ENCODE measurements around the gene CTNND2.

CTNND2 gene

DNA sequence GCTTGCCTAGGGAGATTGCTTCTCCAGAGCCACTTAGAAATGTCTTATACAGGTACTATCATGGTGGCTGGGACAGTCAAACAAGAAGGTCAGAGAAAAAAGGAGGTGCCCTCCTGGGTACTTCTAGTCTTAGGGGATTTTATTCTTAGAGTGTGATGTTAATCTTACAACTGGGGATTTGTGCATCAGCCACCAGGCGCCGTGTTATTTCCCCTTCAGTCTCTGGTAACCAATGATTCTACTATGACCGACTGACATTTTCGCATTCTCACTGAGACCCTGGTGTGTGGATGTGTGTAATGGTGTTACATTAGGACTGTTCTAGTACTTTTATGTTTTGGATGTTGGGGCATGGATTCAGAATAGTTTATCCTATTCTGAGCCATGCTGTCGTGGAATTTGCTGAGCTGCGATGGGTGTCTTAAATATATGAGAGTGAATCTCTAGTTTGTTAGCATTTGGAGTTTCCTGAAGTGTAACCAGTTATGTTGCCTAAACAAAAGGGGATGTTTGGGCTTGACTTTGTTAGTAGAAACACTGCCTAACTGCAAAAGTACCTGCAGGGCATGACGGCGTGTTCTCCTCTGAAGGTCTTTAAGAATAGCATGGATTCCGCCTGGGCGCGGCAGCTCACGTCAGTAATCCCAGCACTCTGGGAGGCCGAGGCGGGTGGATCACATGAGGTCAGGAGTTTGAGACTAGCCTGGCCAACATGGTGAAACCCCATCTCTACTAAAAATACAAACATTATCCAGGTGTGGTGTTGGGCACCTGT, 968.0 kb downstream of the CTNND2 start:
- TF ChIP-seq, protein P1, sequence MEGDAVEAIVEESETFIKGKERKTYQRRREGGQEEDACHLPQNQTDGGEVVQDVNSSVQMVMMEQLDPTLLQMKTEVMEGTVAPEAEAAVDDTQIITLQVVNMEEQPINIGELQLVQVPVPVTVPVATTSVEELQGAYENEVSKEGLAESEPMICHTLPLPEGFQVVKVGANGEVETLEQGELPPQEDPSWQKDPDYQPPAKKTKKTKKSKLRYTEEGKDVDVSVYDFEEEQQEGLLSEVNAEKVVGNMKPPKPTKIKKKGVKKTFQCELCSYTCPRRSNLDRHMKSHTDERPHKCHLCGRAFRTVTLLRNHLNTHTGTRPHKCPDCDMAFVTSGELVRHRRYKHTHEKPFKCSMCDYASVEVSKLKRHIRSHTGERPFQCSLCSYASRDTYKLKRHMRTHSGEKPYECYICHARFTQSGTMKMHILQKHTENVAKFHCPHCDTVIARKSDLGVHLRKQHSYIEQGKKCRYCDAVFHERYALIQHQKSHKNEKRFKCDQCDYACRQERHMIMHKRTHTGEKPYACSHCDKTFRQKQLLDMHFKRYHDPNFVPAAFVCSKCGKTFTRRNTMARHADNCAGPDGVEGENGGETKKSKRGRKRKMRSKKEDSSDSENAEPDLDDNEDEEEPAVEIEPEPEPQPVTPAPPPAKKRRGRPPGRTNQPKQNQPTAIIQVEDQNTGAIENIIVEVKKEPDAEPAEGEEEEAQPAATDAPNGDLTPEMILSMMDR (IDR thresholded peaks at IDR 0.05; ENCODE audit: control insufficient read depth, extremely low read depth, insufficient read depth), result no peak

GRCh38 chr5:10935536-10935935, 968.7 kb downstream of the CTNND2 start:
- no peak for DNase-seq (ENCODE audit: low read depth)
- TF ChIP-seq, protein P1 (IDR thresholded peaks at IDR 0.05; ENCODE audit: control insufficient read depth, extremely low read depth, insufficient read depth), result no peak
- H3K4me3 ChIP-seq (ENCODE audit: low read depth, low read length), result no peak overlapping the region

More for the DNA sequence above, 968.0 kb downstream of the CTNND2 start:
- no peak overlapping the region for H3K4me3 ChIP-seq (ENCODE audit: low read depth, low read length)
- no peak for DNase-seq (ENCODE audit: low read depth)

DNA sequence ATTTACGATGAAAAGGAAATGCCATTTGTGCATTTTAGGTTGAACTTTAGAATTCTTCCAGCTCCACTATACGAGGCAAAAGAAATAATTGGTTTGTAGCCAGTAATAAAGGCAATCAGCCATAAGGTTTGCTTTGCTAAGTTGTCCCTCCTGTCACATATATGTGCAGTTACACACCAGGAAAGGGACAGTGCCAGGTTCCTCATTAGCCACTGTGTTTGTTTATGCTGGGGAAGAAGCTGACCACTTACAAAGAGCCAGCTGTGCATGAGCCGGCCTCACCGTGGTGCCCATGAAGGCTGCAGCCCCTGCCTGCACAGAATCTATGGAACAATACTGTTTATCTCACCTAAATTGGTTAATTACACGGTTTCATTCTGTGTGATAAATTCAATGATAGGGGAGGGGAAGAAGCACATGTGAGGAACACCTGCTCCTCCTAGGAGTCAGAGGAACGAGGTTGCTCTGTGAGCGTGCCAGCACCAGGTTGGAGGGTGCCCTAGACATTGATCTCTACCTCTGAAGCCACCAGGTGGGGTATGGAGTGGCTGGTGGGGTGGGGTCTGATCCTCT, 969.4 kb downstream of the CTNND2 start:
- no peak overlapping the region for H3K4me3 ChIP-seq (ENCODE audit: low read depth, low read length)
- no peak for DNase-seq (ENCODE audit: low read depth)
- TF ChIP-seq, protein P1 (IDR thresholded peaks at IDR 0.05; ENCODE audit: control insufficient read depth, extremely low read depth, insufficient read depth), result no peak

GRCh38 chr5:10933121-10933520, 971.1 kb downstream of the CTNND2 start:
- TF ChIP-seq, protein P1 (IDR thresholded peaks at IDR 0.05; ENCODE audit: control insufficient read depth, extremely low read depth, insufficient read depth), result no peak
- no peak for DNase-seq (ENCODE audit: low read depth)

DNA sequence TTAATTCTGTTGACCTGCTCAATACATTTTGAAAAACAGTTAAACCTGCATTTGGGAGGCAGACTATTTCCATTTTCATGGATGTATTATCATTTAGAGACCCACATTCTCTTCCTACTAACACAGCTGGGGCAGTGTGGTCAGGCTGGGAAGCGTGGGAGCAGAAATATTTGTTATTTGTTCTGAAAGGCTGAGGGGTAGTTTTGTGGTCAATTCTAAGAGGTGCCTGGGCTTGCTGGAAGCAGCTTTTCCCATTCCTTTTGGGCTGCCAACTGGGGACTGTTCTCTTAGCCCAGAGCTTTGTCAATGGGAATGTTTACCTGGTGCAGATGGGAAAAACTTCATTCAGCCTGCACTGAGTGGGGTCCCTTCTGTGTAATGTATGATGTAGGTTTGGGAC, 971.8 kb downstream of the CTNND2 start:
- DNase-seq (ENCODE audit: low read depth), result no peak
- TF ChIP-seq, protein P1 (IDR thresholded peaks at IDR 0.05; ENCODE audit: control insufficient read depth, extremely low read depth, insufficient read depth), result no peak
- no peak overlapping the region for H3K4me3 ChIP-seq (ENCODE audit: low read depth, low read length)

More at GRCh38 chr5:10933121-10933520, 971.1 kb downstream of the CTNND2 start:
- H3K4me3 ChIP-seq (ENCODE audit: low read depth, low read length), result no peak overlapping the region

DNA sequence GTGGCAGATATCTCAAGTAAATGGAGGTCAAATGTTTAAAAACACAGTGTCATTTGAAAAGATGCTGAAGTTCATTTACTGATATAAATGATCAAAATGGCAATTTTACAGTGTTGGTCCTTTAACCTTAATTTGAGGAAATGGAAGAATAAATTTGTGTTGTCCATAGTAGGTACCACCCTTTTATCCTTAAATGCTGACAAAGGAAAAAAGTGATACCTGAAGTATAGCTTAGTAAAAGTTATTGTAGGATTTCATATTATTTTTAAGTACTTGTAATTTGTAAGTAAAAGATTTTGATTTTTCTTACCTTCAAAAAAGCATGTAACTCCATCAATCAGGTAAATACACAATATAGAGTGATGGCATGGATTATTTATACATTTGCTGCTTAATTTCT, 976.6 kb downstream of the CTNND2 start:
- TF ChIP-seq, protein P1 (IDR thresholded peaks at IDR 0.05; ENCODE audit: control insufficient read depth, extremely low read depth, insufficient read depth), result no peak
- no peak for DNase-seq (ENCODE audit: low read depth)
- H3K4me3 ChIP-seq (ENCODE audit: low read depth, low read length), result no peak overlapping the region

Measured in LNCaP clone FGC (cell line).